ENCODE measurements around the gene ME2.
"Not testable (repeated sequence)": the region's sequence is repeated elsewhere in the genome, so short reads cannot be mapped to it uniquely, and the experiment has no call there.

ME2 gene

DNA sequence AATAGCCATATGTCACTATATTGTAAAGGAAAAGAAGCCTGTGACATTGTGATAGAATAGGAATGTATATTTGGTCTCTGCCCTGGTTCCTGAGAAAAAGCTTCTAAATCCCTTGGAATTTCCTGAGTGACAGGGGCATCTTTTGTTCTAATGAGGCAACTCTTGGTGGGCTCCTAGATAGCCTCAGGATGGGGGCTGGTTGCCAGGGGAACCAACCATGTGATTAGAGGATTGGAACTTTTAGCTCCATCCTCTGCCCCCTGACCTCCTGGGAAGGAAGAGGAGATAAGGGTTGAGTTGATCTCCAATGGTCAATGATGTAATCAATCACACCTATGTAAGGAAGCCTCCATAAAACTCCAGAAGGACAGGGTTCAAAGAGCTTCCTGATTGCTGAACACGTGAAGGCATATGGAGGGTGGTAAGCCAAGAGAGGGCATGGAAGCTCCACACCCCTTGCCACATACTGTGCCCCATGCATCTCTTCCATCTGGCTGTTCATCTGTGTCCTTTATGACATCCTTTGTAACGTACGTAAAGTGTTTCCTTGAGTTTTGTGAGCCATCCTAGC lies 2.9 kb upstream of the ME2 start:
- H3K4me3 ChIP-seq (ENCODE audit: low read depth, low read length) = no peak overlapping the region
- TF ChIP-seq, protein P1, sequence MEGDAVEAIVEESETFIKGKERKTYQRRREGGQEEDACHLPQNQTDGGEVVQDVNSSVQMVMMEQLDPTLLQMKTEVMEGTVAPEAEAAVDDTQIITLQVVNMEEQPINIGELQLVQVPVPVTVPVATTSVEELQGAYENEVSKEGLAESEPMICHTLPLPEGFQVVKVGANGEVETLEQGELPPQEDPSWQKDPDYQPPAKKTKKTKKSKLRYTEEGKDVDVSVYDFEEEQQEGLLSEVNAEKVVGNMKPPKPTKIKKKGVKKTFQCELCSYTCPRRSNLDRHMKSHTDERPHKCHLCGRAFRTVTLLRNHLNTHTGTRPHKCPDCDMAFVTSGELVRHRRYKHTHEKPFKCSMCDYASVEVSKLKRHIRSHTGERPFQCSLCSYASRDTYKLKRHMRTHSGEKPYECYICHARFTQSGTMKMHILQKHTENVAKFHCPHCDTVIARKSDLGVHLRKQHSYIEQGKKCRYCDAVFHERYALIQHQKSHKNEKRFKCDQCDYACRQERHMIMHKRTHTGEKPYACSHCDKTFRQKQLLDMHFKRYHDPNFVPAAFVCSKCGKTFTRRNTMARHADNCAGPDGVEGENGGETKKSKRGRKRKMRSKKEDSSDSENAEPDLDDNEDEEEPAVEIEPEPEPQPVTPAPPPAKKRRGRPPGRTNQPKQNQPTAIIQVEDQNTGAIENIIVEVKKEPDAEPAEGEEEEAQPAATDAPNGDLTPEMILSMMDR (conservative IDR thresholded peaks at IDR 0.05; ENCODE audit: low read depth, low read length) = no peak
- no peak for DNase-seq (ENCODE audit: low read depth)

DNA sequence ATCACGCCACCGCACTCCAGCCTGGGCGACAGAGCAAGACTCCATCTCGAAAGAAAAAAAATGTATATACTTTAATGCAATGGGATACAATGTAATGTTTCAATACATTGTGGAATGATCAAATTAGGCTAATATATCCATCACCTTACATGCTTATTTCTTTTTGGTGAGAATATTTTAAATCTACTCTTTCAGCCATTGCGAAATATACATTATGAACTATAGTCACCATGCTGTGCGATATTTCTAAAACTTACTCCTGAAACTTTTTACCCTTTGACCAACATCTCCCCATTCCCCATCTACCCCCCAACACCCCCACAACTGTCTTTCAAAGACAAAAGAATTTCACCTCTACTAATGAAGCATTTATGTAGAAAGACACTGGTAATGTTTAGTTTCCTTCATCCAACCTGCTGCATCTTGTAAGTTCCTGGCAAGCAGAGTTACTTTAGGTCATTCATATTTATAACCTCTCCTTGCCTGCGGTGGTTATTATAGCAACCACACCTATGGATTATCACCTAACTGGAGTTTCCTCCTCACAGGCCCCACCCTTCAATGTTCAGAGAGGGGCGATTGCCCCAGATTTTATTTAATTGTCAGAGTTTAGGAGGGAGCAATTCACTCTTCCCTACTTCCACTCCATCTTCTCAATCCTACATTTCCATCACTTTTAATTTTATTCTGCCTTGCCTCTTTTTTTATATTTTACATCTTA lies 1.2 kb upstream of the ME2 start:
- DNase-seq (ENCODE audit: low read depth) = no peak
- TF ChIP-seq, protein P1 (conservative IDR thresholded peaks at IDR 0.05; ENCODE audit: low read depth, low read length) = no peak
- no peak overlapping the region for H3K4me3 ChIP-seq (ENCODE audit: low read depth, low read length)

DNA sequence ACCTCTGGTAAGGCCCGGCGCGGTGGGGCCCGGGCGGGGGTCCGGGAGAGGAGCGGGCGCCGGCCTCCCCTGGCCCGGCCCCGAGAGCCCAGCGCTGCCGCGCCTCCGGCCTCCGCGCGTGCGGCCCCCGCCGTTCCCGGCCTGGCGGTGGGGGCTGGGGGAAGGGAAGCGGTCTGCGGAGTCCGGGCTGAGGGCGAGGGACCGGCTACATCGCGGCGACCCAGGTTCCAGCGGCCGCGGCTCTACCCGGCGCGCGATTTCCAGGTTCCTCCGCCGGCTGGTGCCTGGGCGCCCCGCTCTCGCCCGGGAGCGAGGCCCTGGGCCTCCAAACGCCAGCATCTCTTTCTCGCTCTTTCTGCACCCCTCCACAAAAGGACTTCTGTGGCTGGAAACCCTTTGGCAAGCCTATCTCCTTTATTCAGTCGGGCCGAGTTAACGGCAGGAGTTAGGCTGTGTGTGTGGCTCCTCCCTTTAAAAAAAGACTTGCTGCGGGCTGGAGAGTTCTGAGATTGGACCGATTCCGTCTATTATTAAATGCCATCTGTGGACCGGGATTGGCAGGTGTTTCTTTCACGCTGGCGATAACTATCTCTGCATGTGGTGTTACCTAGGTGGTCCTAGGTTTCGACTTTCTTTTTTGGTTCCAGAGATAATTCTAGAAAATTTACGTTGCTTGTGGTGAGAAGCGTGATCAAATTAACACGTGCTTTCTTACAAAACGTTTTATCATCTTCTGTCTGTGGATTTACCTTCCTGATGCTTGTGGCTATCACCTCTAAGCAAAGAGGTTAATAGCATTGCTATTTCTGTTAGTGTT lies 592 bp downstream of the ME2 start:
- H3K4me3 ChIP-seq (ENCODE audit: low read depth, low read length) = peak overlapping the region; percentile 92
- peak; percentile 70 for DNase-seq (ENCODE audit: low read depth)
- TF ChIP-seq, protein P1 (conservative IDR thresholded peaks at IDR 0.05; ENCODE audit: low read depth, low read length) = no peak

DNA sequence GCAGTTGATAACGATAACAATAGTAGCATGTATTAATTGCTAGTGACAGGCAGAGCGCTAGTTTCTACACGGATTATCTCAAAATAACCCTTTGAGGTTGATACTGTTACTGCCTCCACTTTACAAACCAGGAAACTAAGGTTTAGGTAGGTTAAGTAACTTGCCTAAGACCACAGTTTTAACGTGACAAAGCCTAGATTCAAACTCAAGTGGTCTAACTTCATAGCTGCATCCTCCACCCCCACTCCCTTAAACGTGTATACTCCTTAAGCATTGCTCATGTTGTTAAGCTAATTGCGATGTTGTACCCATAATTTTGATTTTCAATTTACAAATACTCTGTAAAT lies 1.2 kb downstream of the ME2 start:
- TF ChIP-seq, protein P1 (conservative IDR thresholded peaks at IDR 0.05; ENCODE audit: low read depth, low read length) = no peak
- H3K4me3 ChIP-seq (ENCODE audit: low read depth, low read length) = peak overlapping the region; percentile 92
- DNase-seq (ENCODE audit: low read depth) = no peak

DNA sequence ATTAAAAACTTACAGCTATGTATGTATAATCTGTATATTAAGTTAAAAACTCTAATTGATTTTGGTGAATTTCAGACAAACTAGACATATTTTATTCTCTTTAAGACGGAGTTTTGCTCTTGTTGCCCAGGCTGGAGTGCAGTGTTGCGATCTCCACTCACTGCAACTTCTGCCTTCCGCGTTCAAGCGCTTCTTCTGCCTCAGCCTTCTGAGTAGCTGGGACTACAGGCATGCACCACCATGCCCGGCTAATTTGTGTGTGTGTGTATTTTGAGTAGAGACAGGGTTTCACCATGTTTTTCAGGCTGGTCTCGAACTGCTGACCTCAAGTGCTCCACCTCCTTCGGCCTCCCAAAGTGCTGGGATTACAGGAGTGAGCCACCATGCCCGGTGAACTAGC lies 2.0 kb downstream of the ME2 start:
- DNase-seq (ENCODE audit: low read depth); H3K4me3 ChIP-seq (ENCODE audit: low read depth, low read length): not testable (repeated sequence)

DNA sequence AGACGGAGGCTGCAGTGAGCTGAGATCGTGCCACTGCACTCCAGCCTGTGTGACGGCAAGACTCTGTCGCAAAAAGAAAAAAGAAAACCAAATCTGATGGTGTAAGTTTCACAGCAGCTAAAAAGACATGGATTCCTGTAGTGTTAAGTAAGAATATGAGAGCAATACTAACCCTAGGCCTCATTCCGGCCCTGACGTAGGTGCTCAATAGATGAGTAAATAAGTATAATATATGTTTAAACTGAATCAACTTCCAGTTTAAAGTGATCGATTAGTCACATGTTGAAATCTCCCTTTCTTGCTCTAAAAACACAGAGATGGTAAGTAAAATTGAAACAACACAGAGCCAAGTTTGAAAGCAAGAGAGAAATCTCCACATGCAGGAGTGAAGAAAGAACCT lies 8.0 kb downstream of the ME2 start:
- H3K4me3 ChIP-seq (ENCODE audit: low read depth, low read length) = no peak overlapping the region
- TF ChIP-seq, protein P1 (conservative IDR thresholded peaks at IDR 0.05; ENCODE audit: low read depth, low read length) = no peak
- DNase-seq (ENCODE audit: low read depth) = no peak

DNA sequence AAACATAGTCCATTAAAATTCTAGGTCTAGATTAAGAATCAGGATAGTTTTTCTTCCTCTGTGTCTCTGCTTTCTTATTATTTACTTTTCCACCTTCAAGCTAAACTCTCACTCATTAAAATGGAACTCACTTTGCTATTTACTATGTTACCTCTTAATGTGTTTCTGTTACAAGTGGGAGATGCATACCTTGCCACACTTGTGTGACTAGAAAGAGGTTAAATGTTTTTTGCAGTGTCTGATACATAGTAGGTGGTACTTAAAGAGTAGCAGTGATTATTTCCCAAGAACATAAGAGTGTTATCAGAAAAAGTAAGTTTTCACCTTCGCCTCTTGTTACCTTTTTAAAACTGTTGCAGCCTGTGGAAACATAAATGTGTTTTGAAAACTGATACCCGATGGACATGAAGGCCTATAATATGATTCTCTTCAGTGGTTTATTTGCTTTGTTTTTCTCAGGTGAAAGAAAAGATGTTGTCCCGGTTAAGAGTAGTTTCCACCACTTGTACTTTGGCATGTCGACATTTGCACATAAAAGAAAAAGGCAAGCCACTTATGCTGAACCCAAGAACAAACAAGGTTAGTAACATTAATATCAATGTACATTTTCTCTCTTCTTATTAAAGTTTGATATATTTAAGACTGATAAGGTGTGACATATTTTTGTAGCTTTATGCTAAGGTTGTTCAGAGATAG lies 16.6 kb downstream of the ME2 start:
- TF ChIP-seq, protein P1 (conservative IDR thresholded peaks at IDR 0.05; ENCODE audit: low read depth, low read length) = no peak
- no peak for DNase-seq (ENCODE audit: low read depth)
- no peak overlapping the region for H3K4me3 ChIP-seq (ENCODE audit: low read depth, low read length)

Data from choroid plexus epithelial cell (primary cell).